ENCODE results near the gene RLN3.

Gene RLN3

DNA sequence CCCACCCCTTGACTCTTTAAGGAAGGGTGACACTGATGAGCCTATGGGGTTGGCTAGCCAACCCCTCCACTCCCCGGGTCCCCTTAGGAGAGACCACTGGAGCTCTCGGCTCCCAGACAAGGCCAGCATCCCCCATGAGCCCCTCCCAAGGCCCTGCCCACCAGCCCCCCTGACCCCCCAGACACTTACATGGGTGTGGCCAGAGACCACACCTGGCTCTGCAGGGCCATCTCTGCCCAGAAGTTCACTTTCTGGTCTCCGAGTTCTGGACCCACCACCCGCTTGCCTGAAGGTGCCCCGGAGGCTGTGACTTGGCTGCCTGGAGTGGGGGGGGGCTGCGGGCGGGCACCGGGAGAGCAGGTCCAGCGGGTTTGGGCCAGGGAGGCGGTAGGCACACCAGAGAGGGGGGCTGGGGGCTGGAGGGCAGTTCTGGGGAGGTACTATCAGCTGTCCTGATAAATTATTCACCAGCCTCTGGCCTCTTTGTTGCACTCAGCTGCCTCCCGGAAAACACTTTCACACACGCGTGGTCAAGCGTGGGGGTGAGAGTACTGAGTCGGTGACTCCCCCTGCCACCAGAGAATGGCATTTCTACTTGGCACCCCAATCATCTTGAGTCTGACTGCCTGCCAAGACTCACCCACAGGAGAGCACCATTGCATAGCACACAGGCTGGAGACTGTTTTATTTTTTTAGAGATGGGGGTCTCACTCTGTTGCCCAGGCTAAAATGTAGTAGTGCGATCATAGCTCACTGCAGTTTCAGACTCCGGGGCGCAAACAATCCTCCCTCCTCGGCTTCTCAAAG lies 34.0 kb downstream of the RLN3 start, which contains the start of gene PALM3:
Gene PALM3 (minus strand): TSS at position 326 of the 807 bp plus-strand sequence. CDS start 96 bp downstream, at position 230.
- H3K9me3 ChIP-seq (ENCODE audit: control insufficient read depth, insufficient read depth, low read length) = no peaks in the 10 kb centered on the region

DNA sequence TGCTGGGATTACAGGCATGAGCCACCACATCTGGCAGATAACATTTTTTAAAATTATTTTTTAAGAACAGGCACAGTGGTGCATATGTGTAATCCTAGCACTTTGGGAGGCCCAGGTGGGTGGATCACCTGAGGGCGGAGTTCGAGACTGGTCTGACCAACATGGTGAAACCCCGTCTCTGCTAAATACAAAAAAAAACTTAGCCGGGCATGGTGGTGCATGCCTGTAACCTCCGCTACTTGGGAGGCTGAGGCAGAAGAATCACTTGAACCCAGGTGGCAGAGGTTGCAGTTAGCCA lies 34.6 kb downstream of the RLN3 start:
- Histone ChIP-seq H3K36me3 (ENCODE audit: insufficient read depth, low read length) (no peaks in the 10 kb centered on the region), H3K4me1 (ENCODE audit: insufficient read depth, low read length) (peaks cover 7% of the 10 kb centered on the region; the same call in 1 of the 2 replicates), H3K9me3 (ENCODE audit: control insufficient read depth, insufficient read depth, low read length) (no peaks in the 10 kb centered on the region), H3K9ac (ENCODE audit: low read depth, low read length) (no peak overlapping the region)

More for the DNA sequence above, 34.0 kb downstream of the RLN3 start, which contains the start of gene PALM3:
- no peak within 1 kb of the TSS for H3K9ac ChIP-seq (ENCODE audit: low read depth, low read length)
- no peaks in the 10 kb centered on the region for H3K36me3 ChIP-seq (ENCODE audit: insufficient read depth, low read length)
- H3K4me1 ChIP-seq (ENCODE audit: insufficient read depth, low read length) = peaks cover 7% of the 10 kb centered on the region; the same call in 1 of the 2 replicates

DNA sequence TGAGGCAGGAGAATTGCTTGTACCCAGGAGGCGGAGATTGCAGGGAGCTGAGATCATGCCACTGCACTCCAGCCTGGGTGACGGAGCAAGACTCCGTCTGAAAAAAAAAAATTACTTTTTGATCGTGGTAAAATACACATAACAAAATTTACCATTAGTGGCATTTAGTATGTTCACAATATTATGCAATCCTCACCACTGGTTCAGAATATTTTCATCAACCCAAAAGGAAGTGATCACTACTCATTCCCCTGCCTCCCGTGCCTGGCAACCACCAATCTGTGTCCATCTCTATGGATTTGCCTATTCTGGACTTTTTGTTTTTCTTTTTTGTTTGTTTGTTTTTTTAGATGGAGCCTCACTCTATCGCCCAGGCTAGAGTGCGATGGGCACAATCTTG lies 35.2 kb downstream of the RLN3 start:
- no peak overlapping the region for H3K9ac ChIP-seq (ENCODE audit: low read depth, low read length)
- no peaks in the 10 kb centered on the region for H3K9me3 ChIP-seq (ENCODE audit: control insufficient read depth, insufficient read depth, low read length)
- H3K4me1 ChIP-seq (ENCODE audit: insufficient read depth, low read length) = peaks cover 6% of the 10 kb centered on the region; the same call in 1 of the 2 replicates
- H3K36me3 ChIP-seq (ENCODE audit: insufficient read depth, low read length) = no peaks in the 10 kb centered on the region

DNA sequence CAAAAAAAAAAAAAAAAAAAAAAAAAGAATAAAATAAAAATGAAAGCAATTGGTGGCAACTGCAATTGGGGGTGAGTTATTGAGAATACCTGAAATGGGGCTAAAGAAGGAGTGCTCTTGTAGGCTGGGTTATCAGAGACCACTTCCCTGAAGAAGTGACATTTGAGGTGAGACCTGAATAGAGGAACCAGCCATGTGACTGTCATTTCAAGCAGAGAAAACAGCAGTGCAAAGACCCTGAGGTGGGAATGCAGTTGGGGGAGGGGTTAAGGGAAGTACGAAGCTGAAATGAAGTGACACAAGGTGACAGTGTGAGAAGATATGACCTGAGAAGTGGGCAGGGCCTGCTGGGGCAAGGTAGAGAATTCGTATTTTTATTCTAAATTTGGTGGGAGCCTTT lies 38.2 kb downstream of the RLN3 start:
- Histone ChIP-seq H3K9me3 (ENCODE audit: control insufficient read depth, insufficient read depth, low read length) (no peaks in the 10 kb centered on the region), H3K9ac (ENCODE audit: low read depth, low read length) (no peak overlapping the region), H3K4me1 (ENCODE audit: insufficient read depth, low read length) (no peaks in the 10 kb centered on the region; the same call in 1 of the 2 replicates), H3K36me3 (ENCODE audit: insufficient read depth, low read length) (no peaks in the 10 kb centered on the region)

DNA sequence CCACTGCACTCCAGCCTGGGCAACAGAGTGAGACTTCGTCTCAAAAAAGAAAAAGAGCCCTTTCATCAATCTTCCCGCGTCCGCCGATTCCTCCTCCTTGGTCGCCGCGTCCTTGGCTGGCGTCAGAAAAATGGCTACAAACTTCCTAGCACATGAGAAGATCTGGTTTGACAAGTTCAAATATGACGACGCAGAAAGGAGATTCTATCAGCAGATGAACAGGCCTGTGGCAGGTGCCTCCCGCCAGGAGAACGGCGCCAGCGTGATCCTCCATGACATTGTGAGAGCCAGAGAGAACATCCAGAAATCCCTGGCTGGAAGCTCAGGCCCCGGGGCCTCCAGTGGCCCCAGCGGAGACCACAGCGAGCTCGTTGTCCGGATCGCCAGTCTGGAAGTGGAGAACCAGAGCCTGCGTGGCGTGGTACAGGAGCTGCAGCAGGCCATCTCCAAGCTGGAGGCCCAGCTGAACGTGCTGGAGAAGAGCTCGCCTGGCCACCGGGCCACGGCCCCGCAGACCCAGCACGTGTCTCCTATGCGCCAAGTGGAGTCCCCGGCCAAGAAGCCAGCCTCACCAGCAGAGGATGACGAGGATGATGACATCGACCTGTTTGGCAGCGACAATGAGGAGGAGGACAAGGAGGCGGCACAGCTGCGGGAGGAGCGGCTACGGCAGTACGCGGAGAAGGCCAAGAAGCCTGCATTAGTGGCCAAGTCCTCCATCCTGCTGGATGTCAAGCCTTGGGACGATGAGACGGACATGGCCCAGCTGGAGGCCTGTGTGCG lies 42.5 kb downstream of the RLN3 start:
- Histone ChIP-seq H3K9me3 (ENCODE audit: control insufficient read depth, insufficient read depth, low read length) (no peaks in the 10 kb centered on the region), H3K36me3 (ENCODE audit: insufficient read depth, low read length) (no peaks in the 10 kb centered on the region), H3K4me1 (ENCODE audit: insufficient read depth, low read length) (no peaks in the 10 kb centered on the region; the same call in 1 of the 2 replicates), H3K9ac (ENCODE audit: low read depth, low read length) (no peak overlapping the region)

DNA sequence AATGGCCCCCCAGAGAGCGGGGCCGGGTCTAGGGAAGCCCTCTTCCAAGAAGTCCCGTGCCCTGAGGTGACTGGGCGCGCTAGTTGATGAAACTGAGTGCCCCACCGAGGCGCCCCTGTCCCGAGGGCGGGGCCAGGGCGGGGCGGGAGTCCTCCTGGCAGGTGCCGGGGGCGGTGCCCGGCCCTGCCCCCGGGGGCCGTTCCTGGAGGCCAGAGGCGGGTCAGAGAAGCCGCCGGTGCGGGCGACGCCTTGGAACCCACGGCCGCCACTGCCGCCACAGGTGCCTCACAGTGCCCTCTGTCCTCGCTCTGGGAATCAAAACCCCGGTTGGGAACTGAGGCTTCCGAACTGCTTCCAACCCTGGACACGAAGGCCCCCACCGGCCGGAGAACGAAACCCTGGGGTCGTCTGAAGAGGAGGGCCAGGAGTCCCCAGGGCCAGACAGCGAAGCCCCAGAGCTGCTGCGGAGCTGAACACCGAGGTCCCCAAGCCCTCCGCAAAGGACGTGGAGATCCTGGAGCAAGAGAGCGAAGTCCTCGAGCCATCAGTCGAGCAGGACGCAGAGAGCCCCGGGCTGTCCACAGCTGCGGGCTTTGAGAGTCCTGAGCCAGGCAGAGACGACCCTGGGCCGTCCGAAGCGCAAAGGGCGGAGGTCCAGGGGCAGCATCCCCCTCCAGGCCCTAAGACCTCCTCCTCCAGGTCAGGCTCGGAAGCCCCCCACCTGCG lies 44.8 kb downstream of the RLN3 start, which contains the start of gene MISP3:
Gene MISP3 (plus strand): TSS at position 252 of the 726 bp plus-strand sequence. CDS start 524 bp downstream, outside the sequence.
- Histone ChIP-seq H3K9me3 (ENCODE audit: control insufficient read depth, insufficient read depth, low read length) (no peaks in the 10 kb centered on the region), H3K9ac (ENCODE audit: low read depth, low read length) (peak within 1 kb of the TSS; percentile 74; the same call in 1 of the 2 replicates), H3K36me3 (ENCODE audit: insufficient read depth, low read length) (no peaks in the 10 kb centered on the region), H3K4me1 (ENCODE audit: insufficient read depth, low read length) (no peaks in the 10 kb centered on the region; the same call in 1 of the 2 replicates)

DNA sequence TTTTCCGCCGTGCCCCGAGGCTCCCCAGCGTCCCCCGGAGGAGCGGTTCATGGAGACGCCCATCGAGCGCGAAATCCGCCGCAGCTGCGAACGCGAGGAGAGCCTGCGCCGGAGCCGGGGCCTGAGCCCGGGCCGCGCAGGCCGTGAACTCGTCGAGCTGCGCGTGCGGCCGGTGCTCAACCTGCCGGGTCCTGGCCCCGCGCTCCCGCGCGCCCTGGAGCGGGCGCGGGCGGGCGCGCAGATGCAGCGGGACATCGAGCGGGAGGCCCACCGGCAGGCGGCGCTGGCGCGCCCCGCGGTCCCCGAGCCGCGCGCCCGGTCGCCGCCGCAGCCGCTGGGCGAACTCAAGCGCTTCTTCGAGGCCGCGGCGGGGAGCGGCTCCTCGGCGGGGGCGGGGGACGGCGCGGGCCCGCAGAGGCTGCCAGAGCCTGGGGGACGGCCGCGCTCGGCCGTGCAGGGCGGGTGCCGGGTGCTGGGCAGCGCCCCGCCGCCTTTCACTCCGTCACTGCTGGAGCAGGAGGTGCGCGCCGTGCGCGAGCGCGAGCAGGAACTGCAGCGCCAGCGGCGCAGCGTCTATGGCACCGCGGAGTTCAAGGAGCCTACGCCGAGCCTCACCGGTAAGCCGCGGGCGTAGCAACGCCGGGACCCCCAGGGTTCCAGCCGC lies 45.4 kb downstream of the RLN3 start:
- no peaks in the 10 kb centered on the region for H3K36me3 ChIP-seq (ENCODE audit: insufficient read depth, low read length)
- H3K4me1 ChIP-seq (ENCODE audit: insufficient read depth, low read length) = no peaks in the 10 kb centered on the region; the same call in 1 of the 2 replicates
- peak overlapping the region; percentile 74; the same call in 1 of the 2 replicates for H3K9ac ChIP-seq (ENCODE audit: low read depth, low read length)
- no peaks in the 10 kb centered on the region for H3K9me3 ChIP-seq (ENCODE audit: control insufficient read depth, insufficient read depth, low read length)

DNA sequence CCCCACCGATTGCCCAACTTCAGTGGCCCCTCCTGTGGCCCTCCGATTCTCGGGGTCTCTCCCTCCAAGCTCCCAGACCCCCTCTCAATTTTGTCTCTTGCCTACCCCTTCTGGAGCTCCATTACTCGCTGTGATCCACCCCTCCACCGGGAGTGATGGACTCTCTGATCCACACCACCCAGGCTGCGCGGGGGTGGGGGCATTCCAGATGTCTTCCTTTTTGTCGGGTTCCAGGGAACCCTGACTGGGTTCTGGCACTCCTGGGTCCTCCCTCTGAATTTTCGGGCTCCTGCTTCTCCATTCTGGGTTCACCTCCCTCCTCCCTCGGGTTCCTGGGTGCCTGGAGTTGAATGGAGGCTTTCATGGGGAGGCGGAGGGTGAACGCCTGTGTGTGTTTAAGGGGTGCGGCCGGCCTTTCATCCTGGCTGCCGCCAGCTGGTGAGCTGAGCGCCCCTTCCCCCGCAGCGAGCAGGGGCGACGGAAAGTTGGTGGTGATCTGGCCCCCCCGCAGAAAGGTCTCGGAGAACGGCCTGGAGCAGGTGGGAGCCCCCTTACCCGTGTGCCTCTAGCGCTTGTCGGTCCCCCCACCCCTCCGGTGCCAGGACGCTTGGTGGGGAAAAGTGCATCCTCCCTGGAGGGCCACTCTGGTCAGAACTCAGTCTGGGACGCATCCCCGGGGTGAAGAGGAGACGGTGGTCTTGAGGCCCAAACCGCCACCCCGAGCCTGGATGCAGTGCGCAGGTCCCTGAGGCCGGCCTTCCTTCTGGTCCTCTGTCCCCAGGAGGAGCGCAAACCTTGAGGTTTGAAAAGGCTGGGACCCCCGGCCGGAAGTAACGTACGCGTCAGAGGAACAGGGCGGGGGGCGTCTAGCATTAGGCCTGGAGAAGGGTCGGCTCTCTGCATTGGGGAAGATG lies 46.2 kb downstream of the RLN3 start:
- Histone ChIP-seq H3K4me1 (ENCODE audit: insufficient read depth, low read length) (no peaks in the 10 kb centered on the region; the same call in 1 of the 2 replicates), H3K9me3 (ENCODE audit: control insufficient read depth, insufficient read depth, low read length) (no peaks in the 10 kb centered on the region), H3K9ac (ENCODE audit: low read depth, low read length) (peak overlapping the region; percentile 74), H3K36me3 (ENCODE audit: insufficient read depth, low read length) (no peaks in the 10 kb centered on the region)

DNA sequence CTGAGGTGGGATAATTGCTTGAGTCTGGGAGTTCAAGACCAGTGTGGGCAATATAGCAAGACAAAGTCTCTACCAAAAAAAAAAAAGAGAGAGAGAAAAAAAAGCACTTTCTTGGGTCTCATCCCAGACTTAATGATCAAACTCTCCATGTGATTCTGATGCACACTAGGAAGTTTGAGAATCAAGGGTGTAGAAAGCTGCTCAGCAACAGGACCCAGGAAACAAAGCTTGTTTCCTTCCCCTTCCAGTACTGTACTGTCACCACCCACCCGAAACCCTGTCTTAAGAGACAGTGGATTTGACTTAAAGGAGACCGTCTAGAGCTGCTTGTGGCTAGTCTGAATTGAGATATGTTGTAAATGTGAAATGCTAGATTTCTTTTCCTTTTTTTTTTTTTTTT lies 50.5 kb downstream of the RLN3 start:
- no peaks in the 10 kb centered on the region for H3K36me3 ChIP-seq (ENCODE audit: insufficient read depth, low read length)
- H3K9me3 ChIP-seq (ENCODE audit: control insufficient read depth, insufficient read depth, low read length) = no peaks in the 10 kb centered on the region
- H3K9ac ChIP-seq (ENCODE audit: low read depth, low read length) = no peak overlapping the region
- H3K4me1 ChIP-seq (ENCODE audit: insufficient read depth, low read length) = no peaks in the 10 kb centered on the region
